ENCODE data around the gene PACSIN1.

- TF ChIP-seq, protein P1, sequence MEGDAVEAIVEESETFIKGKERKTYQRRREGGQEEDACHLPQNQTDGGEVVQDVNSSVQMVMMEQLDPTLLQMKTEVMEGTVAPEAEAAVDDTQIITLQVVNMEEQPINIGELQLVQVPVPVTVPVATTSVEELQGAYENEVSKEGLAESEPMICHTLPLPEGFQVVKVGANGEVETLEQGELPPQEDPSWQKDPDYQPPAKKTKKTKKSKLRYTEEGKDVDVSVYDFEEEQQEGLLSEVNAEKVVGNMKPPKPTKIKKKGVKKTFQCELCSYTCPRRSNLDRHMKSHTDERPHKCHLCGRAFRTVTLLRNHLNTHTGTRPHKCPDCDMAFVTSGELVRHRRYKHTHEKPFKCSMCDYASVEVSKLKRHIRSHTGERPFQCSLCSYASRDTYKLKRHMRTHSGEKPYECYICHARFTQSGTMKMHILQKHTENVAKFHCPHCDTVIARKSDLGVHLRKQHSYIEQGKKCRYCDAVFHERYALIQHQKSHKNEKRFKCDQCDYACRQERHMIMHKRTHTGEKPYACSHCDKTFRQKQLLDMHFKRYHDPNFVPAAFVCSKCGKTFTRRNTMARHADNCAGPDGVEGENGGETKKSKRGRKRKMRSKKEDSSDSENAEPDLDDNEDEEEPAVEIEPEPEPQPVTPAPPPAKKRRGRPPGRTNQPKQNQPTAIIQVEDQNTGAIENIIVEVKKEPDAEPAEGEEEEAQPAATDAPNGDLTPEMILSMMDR (IDR thresholded peaks at IDR 0.05), result no peak
- TF ChIP-seq EP300 (IDR thresholded peaks at IDR 0.05) (no peak), POLR2A (IDR thresholded peaks at IDR 0.05) (no peak)
Measured at GRCh38 chr6:34552620-34553019, 86.7 kb downstream of the PACSIN1 start.
